Tibial nerve (tissue), 4 donors: Measurements from ENCODE around the gene BTRC. TPM values are rescaled to one million over a fixed set of nuclear protein-coding genes. Genes with fewer than 3 reads are reported as not detected.

ENCODE experiments used
- DNase-seq, 2 donors: peaks; one replicate each; pipeline ENCODE4 v3.0.0-alpha.2; 2019; ENCODE audit warnings: low spot score in 2 of 2
- H3K27ac ChIP-seq, 4 donors: fragments of 200-600 bp; sonication (generic) in 3 of 4; one replicate each; pipeline ENCODE4 v1.5.1; 2017 to 2019; ENCODE audit warnings: mild to moderate bottlenecking in 1 of 4
- H3K27me3 ChIP-seq, 2 donors: fragments of 200-600 bp; sonication (generic) in 1 of 2; one replicate each; pipeline versions ENCODE4 v1.5.1 to v1.6.0; 2017 to 2019
- H3K36me3 ChIP-seq, 3 donors: fragments of 200-600 bp; sonication (generic); one replicate each; pipeline ENCODE4 v1.5.1; 2018 to 2019
- H3K4me1 ChIP-seq, 4 donors: fragments of 200-600 bp; sonication (generic) in 3 of 4; one replicate each; pipeline ENCODE4 v1.5.1; 2017 to 2019
- H3K4me3 ChIP-seq, 4 donors: fragments of 200-600 bp; sonication (generic) in 3 of 4; one replicate each; pipeline ENCODE4 v1.5.1; 2017 to 2019; ENCODE audit warnings: mild to moderate bottlenecking in 1 of 4, moderate library complexity in 1 of 4
- H3K9me3 ChIP-seq, 4 donors: fragments of 200-600 bp; sonication (generic) in 3 of 4; one replicate each; pipeline ENCODE4 v1.5.1; 2017 to 2019
- EP300 ChIP-seq, 2 donors: sonication (generic); formaldehyde crosslinking; IDR thresholded peaks; one replicate each; pipeline ENCODE4 v1.6.1; 2017; ENCODE audit warnings: antibody characterized with exemption in 2 of 2, mild to moderate bottlenecking in 1 of 2
- POLR2A ChIP-seq, 2 donors: fragments of 450-650 bp; IDR thresholded peaks; one replicate each; pipeline ENCODE4 v1.6.1; 2017; ENCODE audit warnings: antibody characterized with exemption in 2 of 2, mild to moderate bottlenecking in 2 of 2, moderate library complexity in 2 of 2
- WGBS, 2 donors: methylation state at CpG; one replicate each; pipeline ENCODE4 v1.1.5; 2018; 5-methylcytosine and 5-hydroxymethylcytosine counted together
- total RNA-seq, 4 donors: library from RNA; depleted of rRNA; stranded (reverse); fragments of >200 nt; gene quantifications; one replicate each; pipeline ENCODE4 v1.1.0, GENCODE V29; 2016
- TF ChIP-seq, protein P1 (sequence below), 5 experiments: fragments of 200-600 bp in 3 of 5; fragments of 450-650 bp in 2 of 5; sonication (generic) in 3 of 5; IDR thresholded peaks; one replicate each; pipeline ENCODE4 v1.5.1; 2016 to 2019; ENCODE audit warnings: antibody characterized with exemption in 5 of 5, mild to moderate bottlenecking in 3 of 5, moderate library complexity in 2 of 5

BTRC gene
- total RNA-seq, 4 donors from 2014 or later = 7.9 to 14.2 (median 8.8) TPM

DNA sequence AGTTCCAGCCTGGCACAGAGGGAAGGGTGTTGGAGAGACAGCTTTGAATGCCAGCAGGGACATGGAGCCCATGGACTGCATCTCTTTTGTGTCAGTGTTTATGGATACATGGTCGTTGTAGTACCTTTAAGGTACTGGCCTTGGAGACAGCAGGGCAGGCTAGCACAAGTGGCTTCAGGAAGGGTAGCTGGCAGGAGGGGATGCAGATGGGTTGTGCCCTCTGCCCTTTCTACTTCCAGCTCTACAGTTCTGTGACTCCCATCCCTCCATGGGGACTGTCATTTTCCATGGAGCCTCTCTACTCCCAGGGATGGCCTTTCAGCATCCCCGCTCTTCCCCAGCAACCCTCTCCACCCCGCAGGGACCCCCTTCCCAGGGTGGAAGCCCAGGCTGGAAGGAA lies 209.0 kb downstream of the BTRC start:
- H3K9me3 ChIP-seq = no peaks in the 10 kb centered on the region
- TF ChIP-seq POLR2A (IDR thresholded peaks at IDR 0.05) (no peak), EP300 (IDR thresholded peaks at IDR 0.05) (no peak)
- TF ChIP-seq, protein P1, sequence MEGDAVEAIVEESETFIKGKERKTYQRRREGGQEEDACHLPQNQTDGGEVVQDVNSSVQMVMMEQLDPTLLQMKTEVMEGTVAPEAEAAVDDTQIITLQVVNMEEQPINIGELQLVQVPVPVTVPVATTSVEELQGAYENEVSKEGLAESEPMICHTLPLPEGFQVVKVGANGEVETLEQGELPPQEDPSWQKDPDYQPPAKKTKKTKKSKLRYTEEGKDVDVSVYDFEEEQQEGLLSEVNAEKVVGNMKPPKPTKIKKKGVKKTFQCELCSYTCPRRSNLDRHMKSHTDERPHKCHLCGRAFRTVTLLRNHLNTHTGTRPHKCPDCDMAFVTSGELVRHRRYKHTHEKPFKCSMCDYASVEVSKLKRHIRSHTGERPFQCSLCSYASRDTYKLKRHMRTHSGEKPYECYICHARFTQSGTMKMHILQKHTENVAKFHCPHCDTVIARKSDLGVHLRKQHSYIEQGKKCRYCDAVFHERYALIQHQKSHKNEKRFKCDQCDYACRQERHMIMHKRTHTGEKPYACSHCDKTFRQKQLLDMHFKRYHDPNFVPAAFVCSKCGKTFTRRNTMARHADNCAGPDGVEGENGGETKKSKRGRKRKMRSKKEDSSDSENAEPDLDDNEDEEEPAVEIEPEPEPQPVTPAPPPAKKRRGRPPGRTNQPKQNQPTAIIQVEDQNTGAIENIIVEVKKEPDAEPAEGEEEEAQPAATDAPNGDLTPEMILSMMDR (IDR thresholded peaks at IDR 0.05) = no peak
- H3K27me3 ChIP-seq = peaks cover 0 to 83% of the 10 kb centered on the region in 2 donors
- H3K4me1 ChIP-seq = peaks cover 0 to 9% (median 2%) of the 10 kb centered on the region in 4 donors
- no peak overlapping the region for H3K27ac ChIP-seq
- WGBS, 2 donors = 71 to 75% methylated on average over 3 of the region's 3 CpGs
- H3K4me3 ChIP-seq = no peak overlapping the region
- no peak for DNase-seq
- H3K36me3 ChIP-seq = no peaks in the 10 kb centered on the region

DNA sequence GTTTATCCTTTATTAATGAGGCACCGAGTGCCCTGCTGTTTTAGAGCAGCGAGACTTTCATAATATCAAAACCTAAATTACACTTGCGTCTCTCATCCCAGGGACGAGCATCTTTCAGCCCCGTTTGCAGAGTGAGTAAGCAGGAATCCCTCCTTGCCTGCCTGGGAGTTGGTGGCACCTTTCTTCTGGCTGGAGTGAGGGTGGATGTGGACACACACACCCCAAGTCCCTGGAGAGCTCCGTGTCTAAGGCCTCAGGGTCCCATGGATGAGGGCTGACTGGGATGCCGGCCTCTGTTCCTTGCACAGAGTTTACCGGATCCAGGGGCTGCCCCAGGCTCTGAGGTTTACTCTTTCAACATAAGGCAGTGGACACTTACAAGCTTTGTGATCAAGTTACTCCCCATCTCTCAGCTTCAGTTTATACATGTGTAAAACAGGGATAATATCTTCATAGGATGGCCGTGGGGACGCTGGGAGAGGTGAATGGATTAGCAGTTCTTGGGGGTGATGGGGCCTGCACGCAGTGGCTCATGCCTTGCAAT lies 209.6 kb downstream of the BTRC start:
- H3K9me3 ChIP-seq = no peaks in the 10 kb centered on the region
- 60 to 61% methylated on average over 11 of the region's 11 CpGs for WGBS, 2 donors
- no peaks in the 10 kb centered on the region for H3K36me3 ChIP-seq
- no peak overlapping the region for H3K4me3 ChIP-seq
- peaks cover 0 to 89% of the 10 kb centered on the region in 2 donors for H3K27me3 ChIP-seq
- H3K4me1 ChIP-seq = peaks cover 0 to 9% (median 2%) of the 10 kb centered on the region in 4 donors
- DNase-seq = no peak
- no peak for TF ChIP-seq EP300 (IDR thresholded peaks at IDR 0.05)
- TF ChIP-seq, protein P1 (IDR thresholded peaks at IDR 0.05) = no peak
- no peak for TF ChIP-seq POLR2A (IDR thresholded peaks at IDR 0.05)
- H3K27ac ChIP-seq = no peak overlapping the region

DNA sequence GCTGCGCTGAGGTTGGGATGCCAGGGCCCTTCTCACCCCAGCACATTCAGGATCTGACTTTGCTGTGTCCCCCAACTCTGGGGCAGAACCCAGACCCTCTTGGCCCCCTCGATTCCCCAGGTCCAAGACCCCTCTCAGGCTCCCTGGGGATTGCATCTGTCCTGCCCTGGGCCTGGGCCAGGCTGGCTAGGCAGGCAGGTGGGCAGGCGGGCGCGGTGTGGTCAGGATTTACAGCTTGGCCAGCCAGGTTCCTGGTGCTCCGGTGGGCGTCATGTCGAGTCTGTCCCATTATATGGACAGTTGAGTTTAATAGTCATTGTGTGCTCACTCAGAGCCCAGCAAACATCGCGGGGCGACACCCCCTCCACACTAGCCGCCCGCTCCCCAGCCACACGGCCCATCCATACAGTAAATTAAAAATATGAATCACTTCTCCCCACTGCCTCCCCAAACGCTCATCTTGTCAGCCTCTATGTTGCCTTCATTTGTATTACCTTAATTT lies 210.6 kb downstream of the BTRC start:
- H3K4me3 ChIP-seq = no peak overlapping the region
- H3K9me3 ChIP-seq = no peaks in the 10 kb centered on the region
- no peak overlapping the region for H3K27ac ChIP-seq
- peaks cover 0 to 98% of the 10 kb centered on the region in 2 donors for H3K27me3 ChIP-seq
- H3K4me1 ChIP-seq = peaks cover 0 to 12% (median 3%) of the 10 kb centered on the region in 4 donors
- WGBS, 2 donors = 71 to 73% methylated on average over 15 of the region's 15 CpGs
- H3K36me3 ChIP-seq = no peaks in the 10 kb centered on the region
- TF ChIP-seq, protein P1 (IDR thresholded peaks at IDR 0.05) = no peak
- no peak for TF ChIP-seq POLR2A (IDR thresholded peaks at IDR 0.05)
- no peak for TF ChIP-seq EP300 (IDR thresholded peaks at IDR 0.05)
- DNase-seq = no peak

DNA sequence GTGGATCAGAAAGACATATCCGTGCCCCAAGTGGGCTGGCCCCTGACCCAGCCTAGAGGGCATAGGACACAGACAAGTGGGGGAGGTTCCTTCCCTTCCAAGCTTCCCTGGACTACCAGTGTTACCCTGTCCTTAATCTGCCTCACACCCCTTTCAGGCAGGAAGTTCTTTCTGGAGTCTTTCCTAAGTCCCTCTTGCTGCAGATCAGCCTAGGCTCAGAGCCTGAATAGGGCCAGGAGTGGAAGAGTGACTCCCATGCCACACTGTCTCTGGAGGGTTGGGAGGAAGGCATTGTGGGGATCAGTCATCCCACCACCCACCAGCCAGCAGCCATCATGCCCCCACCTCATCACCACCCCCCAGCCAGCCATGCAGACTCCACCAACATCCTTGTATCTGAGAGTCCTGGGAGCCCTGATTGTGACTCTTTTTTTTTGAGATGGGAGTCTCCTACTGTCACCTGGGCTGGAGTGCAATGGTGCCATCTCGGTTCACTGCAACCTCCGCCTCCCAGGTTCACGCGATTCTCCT lies 211.5 kb downstream of the BTRC start:
- no peak for DNase-seq
- Histone ChIP-seq H3K4me3 (no peak overlapping the region), H3K4me1 (peaks cover 0 to 21% (median 8%) of the 10 kb centered on the region in 4 donors), H3K27me3 (peaks cover 4 to 95% of the 10 kb centered on the region in 2 donors), H3K9me3 (no peaks in the 10 kb centered on the region), H3K27ac (no peak overlapping the region), H3K36me3 (no peaks in the 10 kb centered on the region)
- TF ChIP-seq, protein P1 (IDR thresholded peaks at IDR 0.05) = no peak
- TF ChIP-seq EP300 (IDR thresholded peaks at IDR 0.05) (no peak), POLR2A (IDR thresholded peaks at IDR 0.05) (no peak)
- 87 to 89% methylated on average over 5 of the region's 5 CpGs for WGBS, 2 donors

DNA sequence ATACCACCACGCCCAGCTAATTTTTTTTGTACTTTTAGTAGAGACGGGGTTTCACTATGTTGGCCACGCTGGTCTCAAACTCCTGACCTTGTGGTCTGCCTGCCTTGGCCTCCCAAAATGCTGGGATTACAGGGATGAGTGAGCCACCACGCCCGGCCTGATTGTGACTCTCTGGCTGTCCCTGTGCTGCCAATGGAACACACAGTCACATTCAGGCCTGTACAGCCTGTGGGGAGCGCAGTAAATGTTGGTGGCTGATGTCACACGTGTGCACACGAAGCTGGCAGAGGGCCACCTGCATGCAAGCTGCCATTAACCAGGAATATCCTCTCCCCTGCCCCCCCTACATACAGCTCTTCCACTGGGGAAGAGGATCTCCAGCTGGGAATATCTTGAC lies 212.0 kb downstream of the BTRC start:
- no peak for TF ChIP-seq POLR2A (IDR thresholded peaks at IDR 0.05)
- no peak for TF ChIP-seq EP300 (IDR thresholded peaks at IDR 0.05)
- TF ChIP-seq, protein P1 (IDR thresholded peaks at IDR 0.05) = no peak
- no peaks in the 10 kb centered on the region for H3K9me3 ChIP-seq
- no peaks in the 10 kb centered on the region for H3K36me3 ChIP-seq
- peaks cover 0 to 26% (median 12%) of the 10 kb centered on the region in 4 donors for H3K4me1 ChIP-seq
- H3K27me3 ChIP-seq = peaks cover 4 to 90% of the 10 kb centered on the region in 2 donors
- H3K27ac ChIP-seq = no peak overlapping the region
- no peak overlapping the region for H3K4me3 ChIP-seq
- DNase-seq = no peak
- 62 to 66% methylated on average over 8 of the region's 8 CpGs for WGBS, 2 donors
